H1 (cell line): ENCODE data around the gene CCDC148. TPM values are rescaled to one million over a fixed set of nuclear protein-coding genes. Genes with fewer than 3 reads are reported as not detected.

Experiments
- RAD21 ChIP-seq, 2 experiments: IDR thresholded peaks in 1 of 2; conservative IDR thresholded peaks in 1 of 2; 2 replicates each; pipeline ENCODE4 v1.6.1; 2011; ENCODE audit warnings: low read depth in 2 of 2, low read length in 2 of 2, improper control_type of control experiment in 1 of 2, inconsistent platforms in 1 of 2, mild to moderate bottlenecking in 1 of 2, moderate library complexity in 1 of 2
- polyA plus RNA-seq, 7 experiments: library from polyadenylated mRNA; depleted of rRNA in 3 of 7; stranded (reverse) in 5 of 7; unstranded in 2 of 7; fragments of >200 nt in 5 of 7; fragments of 200-250 nt in 2 of 7; gene quantifications; 1 replicate in 5 of 7; 2 replicates in 1 of 7; 4 replicates in 1 of 7; pipeline versions ENCODE4 v1.2.1 to v1.2.3, GENCODE V29; 2011 to 2013; ENCODE audit warnings: missing spikeins in 2 of 7, mixed read lengths in 2 of 7
- total RNA-seq: library from RNA; stranded (reverse); fragmentation: NEBNext Ultra II Directional; extraction: Animal tissue kit (Norgen Biotek cat#: 25700); gene quantifications from 2 replicates; pipeline ENCODE4 v1.2.1, GENCODE V29; 2021

CCDC148 gene
- total and polyA plus RNA-seq, 2 of the 8 experiments (the other 6 are each of a cell fraction or from before 2014, with no cell fraction given): 0.45 to 1.3 TPM

DNA sequence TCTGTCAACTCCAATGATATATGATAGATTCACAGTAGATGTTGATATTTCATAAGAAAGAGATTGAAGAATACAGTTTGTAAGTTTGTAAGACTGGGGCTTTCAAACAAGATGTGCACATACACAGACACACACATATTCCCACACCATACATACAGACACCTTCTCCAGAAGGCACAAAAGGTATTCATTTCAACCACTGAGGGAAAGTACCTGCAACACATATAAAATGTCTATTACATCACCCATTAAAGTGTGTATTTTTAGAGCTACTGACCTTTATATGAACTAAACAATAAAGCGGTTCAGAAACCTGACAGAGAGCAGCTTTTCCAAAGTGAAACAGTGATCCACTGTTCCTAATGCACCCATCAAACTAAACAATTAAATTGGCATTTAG is 53.3 kb downstream of the CCDC148 start (continued):
- TF ChIP-seq RAD21 (IDR thresholded peaks at IDR 0.05 in 1 of 2, conservative IDR thresholded peaks at IDR 0.05 in 1 of 2; ENCODE audit: low read depth in 2 of 2, low read length in 2 of 2): no peak
